NCI-H2227 (cell line): ENCODE results near the gene TOMM6.
"Not testable (repeated sequence)": the region's sequence is repeated elsewhere in the genome, so short reads cannot be mapped to it uniquely, and the experiment has no call there.

Experiments
- DNase-seq: peaks from one replicate; lab custom pipeline; 2025; ENCODE audit not compliant: unreplicated experiment; lab: John Stamatoyannopoulos, UW

TOMM6 gene

DNA sequence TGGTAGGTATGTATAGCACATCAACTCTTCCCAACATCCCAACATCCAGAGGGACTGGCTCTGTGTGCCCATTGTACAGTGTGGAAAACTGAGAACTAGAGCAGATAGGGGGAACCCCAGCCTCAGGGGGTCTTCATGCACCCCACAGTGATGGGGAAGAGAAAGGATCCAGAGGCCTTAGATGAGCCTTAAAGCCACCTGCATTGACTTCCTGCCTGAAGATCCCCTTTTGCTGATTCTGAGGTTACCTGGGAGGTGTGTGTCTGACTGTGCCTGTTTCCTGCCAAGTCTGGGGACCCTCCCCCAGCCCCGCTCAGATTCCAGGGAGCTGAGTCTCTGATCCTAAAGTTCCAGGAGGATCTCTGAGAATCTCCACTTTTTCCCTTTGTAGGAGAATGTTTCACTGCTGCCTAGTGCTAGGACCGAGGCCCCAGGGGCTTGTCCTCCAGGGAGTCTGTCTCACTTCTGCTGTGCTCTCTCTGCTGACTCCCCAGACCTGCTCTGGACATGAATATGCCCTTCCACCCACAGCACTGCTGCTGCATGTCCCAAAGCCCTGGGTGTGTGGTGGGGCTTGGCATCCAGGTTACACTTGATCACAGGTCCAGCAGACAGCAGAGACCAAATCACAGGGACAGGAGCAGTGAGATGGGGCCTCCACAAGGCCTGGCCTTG is 27.5 kb upstream of the TOMM6 start:
- DNase-seq, result no peak

DNA sequence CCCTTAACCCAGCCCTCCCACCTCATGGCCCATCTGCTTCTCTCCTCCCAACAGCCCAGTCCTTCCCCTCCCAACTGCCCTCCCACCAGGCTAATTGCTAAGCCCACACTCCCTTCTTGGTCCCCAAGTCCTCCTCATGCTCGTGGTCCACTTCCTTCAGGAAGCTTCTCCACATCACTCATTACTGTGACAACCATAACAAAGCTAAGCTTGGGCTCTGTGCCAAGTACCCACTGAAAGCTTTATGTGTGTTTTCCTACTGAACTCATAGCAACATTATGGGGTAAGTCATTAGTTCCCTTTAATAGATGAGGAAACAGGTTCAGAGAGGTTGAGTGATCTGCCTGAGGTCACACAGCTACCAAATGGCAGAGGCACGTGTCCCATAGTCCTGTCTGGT is 24.0 kb upstream of the TOMM6 start:
- no peak for DNase-seq

DNA sequence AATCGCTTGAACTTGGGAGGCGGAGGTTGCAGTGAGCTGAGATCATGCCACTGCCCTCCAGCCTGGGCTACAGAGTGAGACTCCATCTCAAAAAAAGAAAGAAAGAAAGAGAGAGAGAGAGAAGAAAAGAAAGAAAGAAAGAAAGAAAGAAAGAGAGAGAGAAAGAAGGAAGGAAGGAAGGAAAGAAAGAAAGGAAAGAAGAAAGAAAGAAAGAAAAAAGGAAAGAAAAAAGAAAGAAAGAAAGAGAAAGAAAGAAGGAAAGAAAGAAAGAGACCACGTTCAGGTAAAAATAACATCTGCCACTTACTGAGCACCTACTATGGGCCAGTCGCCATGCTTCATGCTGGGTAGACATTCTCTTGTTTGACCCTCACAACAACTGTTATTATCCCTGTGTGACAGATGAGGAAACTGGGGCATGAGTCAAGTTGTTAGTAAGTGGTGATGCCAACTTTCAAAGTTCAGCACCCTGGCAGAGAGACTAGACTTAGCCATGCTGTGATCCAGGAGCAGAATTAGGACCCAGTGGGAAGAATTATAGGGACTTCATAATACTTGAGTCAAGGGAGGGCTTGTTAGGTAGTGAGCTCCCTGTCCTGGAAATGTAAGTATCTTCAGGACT is 21.3 kb upstream of the TOMM6 start:
- DNase-seq, result not testable (repeated sequence)

GRCh38 chr6:41767112-41767833 is 20.2 kb upstream of the TOMM6 start:
- no peak for DNase-seq

DNA sequence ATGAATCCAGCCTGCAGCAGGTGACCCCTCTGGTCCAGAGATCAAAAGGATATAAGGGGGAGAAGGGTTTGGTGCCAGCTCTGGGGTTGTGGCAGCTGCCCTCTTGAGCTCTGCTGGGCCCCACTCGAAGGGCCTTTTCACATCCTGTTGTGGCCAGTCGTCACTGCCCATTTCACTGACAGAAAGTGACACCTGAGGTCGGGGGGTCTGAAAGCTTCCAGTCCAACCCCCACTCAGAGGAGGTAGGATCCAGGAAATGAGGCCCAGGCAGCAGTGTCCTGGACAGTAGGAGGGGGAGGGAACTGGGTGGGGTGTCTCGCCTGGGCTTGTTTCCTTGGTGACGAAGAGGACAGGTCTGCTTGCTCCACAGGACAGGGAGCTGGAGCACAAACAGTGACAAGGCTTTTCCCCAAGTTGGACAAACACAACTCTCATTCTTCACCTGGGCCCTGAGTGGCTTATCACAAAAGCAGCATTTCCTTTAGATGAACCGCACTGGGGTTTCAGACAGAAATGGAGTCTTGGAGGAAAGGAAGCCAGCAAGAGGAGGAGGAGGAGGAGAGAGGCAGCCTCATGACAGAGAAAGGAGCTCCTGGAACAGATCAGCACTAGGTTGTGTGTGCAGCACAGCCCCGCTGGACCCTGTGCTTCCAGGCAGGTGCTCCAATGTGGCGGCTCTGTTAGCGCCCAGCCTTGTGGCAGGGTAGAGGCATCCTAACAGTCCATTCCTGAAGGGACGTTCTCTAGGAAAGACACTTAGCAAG is 18.8 kb upstream of the TOMM6 start:
- no peak for DNase-seq

DNA sequence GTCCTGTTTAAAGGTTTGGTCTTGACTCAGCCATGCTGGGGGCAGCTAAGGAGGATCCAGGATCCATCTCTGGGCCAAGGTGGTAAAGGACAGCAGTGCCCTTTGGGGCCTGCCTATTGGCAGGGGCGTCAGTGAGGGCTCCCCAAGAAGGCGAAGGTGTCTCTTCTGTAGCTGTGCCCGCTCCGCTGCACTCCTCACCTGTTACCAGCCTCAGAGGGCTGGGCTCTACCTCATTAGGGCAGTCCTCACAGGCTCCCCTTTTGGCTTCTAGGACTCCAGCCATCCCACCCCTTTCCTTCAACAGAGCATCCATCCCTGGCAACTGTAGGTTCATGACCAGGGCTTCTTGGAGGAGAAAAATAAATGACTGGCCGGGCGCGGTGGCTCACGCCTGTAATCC is 18.1 kb upstream of the TOMM6 start:
- DNase-seq, result no peak

- DNase-seq, result no peak
These were observed 17.0 kb upstream of the TOMM6 start for GRCh38 chr6:41770381-41771057.

GRCh38 chr6:41771058-41771983 is 16.2 kb upstream of the TOMM6 start:
- DNase-seq, result no peak

DNA sequence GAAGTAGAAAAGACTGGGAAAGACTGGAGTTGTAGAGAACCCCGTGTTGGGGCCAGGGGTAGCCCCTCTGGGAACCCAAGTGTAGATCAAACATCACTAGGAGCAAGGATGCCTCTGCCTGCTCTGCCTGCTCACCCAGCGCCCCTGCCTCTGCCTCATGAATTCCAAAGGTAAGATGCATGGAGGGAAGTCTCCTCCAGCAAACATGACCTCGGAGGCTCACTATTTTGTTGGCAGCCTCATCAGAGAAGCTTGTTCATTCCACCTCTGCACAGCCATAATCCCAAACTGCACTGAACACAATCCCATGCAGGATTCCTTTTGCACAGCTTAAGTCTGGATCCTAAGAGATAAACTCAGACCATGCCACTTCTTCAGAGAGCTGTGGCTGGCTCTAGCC is 12.7 kb upstream of the TOMM6 start:
- DNase-seq, result no peak

DNA sequence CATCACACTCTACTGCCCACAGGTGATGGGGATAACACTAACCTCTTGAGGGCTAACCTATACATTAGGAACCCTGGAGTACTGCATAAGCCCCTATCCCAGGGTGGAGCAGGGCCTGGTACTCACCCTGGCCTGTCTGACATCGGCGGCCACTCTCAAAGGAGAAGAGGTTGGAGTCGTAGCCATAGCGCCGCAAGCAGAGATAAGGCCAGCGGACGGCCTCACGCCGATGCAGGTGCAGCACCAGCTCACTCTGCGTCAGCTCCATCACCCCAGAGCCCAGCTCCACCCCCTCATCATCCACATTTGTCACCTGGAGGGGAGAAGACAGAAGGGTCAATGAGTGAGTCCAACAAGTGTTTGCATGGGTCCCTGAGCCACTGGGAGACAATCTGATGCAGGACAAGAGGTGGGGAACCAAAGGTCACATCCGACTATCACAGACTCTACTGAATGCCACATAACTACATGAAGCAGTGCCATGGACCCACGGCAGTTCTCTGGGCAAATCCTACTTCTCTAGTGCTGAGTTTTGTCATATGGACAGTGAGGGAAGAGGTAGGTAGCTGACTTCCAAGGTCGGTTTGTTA is 12.1 kb upstream of the TOMM6 start:
- no peak for DNase-seq

DNA sequence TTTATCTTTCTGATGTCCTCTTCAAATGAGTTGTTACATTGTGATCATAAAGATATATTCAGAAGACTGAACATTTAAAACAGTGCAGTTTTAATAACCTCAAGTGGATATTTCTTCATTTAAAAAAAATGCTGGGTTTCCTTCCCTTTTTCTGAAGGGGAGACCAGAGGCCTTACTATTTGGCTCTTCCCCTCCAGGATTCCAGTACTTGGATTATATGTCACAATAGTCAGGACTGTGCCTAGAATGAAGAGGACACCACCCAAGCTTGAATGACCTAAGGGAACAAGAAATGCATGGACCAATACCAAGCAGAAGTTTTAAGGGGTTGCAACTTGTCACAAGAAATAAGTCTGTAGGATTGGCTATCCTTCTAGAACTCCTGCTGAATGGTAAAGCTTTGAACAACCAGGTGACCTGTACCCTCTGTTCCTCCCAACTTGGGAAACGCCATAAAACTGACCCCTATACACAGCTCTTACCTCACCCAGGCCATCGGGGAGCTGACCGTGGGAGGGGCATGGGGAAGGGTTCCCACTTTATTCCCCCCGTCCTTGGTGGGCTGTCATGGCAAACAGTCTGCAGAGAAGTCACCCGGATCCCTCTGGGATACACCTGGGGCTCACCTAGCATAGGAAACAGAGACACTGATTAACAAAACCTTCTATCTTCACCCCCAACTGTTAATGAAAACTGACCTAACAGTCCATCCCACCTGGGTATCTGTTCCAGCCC is 9.8 kb upstream of the TOMM6 start:
- no peak for DNase-seq

DNA sequence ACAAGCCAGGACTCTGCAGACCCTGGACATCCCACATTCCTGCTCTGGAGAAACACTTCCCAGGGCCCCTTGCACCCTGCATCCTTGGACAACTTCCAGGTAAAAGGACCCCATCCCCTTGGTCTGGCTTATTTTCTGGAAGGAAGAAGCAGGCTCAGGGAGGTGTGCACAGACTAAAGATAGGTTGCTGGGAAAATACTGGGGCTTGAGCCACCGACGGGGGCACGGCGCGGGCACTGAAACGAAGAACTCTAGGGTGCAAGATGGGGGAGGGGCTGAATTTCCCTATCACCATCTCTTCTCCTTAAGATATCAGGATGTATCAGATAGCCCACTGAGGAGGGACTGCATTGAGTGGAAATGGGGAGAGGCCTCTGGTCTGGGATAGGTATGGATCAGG is 8.6 kb upstream of the TOMM6 start:
- no peak for DNase-seq

GRCh38 chr6:41779336-41779735 is 8.2 kb upstream of the TOMM6 start:
- no peak for DNase-seq

GRCh38 chr6:41779788-41780550 is 7.5 kb upstream of the TOMM6 start, which contains the start of gene FRS3:
Gene FRS3 (minus strand): TSS chr6:41779900. CDS start chr6:41776987, 2,913 bp downstream.
- DNase-seq, result peak; percentile 97

- DNase-seq, result peak; percentile 34
These were observed 6.7 kb upstream of the TOMM6 start, which contains the start of gene PRICKLE4 for GRCh38 chr6:41780551-41781365. Gene PRICKLE4 (plus strand): TSS chr6:41780782. CDS start chr6:41783474, 2,692 bp downstream.

GRCh38 chr6:41781366-41781730 is 6.1 kb upstream of the TOMM6 start:
- DNase-seq, result no peak

- no peak for DNase-seq
These were observed 4.3 kb upstream of the TOMM6 start for GRCh38 chr6:41783106-41783780.
